NCI-H510A treated with DMSO at 0.1 percent for 48 hours (cell line): ENCODE results near the gene VPS54.
A peak's percentile ranks its signal among the peaks of the same experiment; 100 is the strongest.

Experiments
- DNase-seq: peaks from one replicate; lab custom pipeline; 2025; lab: John Stamatoyannopoulos, UW

Gene VPS54, protein sequence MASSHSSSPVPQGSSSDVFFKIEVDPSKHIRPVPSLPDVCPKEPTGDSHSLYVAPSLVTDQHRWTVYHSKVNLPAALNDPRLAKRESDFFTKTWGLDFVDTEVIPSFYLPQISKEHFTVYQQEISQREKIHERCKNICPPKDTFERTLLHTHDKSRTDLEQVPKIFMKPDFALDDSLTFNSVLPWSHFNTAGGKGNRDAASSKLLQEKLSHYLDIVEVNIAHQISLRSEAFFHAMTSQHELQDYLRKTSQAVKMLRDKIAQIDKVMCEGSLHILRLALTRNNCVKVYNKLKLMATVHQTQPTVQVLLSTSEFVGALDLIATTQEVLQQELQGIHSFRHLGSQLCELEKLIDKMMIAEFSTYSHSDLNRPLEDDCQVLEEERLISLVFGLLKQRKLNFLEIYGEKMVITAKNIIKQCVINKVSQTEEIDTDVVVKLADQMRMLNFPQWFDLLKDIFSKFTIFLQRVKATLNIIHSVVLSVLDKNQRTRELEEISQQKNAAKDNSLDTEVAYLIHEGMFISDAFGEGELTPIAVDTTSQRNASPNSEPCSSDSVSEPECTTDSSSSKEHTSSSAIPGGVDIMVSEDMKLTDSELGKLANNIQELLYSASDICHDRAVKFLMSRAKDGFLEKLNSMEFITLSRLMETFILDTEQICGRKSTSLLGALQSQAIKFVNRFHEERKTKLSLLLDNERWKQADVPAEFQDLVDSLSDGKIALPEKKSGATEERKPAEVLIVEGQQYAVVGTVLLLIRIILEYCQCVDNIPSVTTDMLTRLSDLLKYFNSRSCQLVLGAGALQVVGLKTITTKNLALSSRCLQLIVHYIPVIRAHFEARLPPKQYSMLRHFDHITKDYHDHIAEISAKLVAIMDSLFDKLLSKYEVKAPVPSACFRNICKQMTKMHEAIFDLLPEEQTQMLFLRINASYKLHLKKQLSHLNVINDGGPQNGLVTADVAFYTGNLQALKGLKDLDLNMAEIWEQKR

DNA sequence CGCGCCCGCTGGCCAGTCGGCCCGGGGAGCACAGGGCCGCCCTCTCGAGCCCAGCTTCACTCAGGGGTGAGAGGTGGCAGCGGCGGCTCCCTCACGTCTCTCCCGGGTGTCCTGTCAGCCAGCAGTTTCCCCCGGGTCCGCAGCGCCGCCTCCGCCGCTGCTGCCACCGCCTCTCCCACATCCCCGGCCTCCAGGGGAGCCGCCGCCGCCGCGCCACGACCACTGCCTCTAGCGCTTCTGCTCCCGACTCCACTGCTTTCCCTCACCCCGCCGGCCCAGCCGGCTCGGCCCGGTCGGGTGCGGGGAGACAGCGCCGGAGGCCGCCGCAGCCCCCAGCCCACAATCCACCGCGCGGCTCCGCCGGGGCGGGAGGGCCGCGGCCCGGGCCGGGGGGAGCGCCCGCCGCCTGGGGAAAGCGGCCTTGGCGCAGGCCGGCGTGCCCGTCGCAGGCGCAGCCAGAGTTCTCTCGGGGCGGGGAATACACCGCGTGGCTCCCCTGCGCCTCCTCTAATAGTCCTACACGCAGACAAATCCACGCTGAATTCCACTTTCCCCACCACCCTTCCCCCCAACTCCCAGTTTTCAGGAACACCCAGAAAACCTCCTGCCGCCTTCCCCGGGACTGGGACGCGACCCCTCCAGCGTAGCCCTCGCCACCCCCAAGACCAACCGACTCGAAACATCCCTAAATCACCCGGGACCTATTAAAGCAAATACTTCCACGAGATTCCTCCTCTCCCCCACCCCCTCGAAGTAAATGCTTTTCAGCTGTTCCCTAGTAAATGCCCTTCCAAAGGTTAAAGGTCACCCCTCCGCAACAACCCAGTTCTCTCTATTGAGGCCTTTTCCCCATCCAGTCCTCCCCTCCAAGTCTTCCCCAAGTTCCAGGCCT is at the start of gene VPS54:
VPS54 (minus strand) TSS at position 346 of the 892 bp plus-strand sequence. CDS start 35,429 bp downstream, outside the sequence.
- DNase-seq: peak; percentile 55

DNA sequence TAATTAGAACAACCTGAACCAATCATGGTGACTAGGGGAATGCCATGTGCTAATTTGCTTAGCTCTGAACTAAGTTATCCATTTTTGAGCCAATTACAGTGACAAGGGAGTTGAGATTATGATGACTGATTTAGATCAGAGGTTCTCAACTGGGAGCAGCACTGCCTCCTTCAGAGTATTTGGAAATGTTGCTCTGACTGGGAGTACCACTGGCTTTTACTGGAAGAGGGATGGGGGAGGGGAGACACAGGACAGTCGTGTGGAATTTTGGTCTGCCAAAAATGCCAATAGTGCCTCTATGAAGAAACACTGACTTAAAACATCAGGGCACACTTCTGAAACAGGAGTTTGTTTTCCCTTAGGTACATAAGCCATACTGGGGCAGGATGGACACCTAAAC is 48.1 kb upstream of the VPS54 start:
- no peak for DNase-seq

DNA sequence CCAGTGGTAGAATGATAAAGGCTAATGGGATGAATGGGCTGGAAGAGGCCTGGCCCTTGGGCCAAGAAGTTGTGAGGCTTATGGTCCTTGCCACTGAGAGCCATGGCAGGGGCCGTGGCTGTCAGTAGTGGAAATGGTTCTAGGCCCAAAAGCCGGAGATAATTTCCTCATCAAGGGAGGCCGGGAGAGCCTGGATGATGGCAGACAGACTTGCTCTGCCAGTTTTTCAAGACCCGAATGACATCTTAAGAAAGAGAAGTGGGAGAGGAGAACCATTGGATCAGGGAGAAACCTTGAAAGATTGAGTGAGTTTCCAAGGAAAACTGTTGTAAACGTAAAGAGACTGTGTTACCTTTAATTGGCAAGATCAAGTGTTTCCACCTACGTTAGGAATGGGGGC is 46.3 kb upstream of the VPS54 start:
- no peak for DNase-seq

DNA sequence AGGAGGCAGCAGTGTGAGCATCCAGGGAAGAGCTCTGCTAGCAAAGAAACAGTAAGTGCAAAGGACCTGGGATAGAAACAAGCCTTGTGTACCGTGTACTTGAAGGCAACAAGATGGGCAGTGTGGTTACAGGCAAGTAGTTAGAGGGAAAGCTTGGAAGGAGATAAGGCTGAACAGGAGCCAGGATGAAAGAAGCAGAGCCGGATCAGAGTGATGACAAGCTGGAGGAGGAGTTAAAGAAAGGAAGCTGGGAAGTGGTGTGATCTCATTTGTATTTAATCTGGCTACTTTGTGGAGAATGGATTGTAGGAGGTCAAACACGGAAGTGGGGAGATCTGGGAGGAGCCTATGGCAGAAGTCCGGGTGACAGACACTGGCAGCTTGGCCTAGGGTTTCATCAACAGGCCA is 44.7 kb upstream of the VPS54 start:
- DNase-seq: peak; percentile 76

DNA sequence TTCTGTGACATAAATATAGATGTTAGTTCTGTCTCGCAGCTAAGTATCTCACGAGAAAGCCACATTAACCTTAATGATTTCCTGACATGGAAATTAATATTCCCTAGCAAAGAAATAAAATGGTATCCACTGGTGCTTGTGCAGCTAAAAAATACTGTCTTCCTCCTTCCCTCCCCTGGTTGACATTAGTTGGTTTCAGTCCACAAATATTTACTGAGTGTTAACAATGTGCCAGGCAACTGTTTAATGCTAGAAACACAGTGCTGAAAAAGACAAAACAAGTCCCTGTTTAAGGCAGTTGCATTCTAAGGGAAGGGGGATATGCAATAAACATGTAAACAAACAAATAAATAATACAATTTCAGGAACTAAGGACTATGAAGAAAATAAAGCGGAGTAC is 44.2 kb upstream of the VPS54 start:
- peak; percentile 62 for DNase-seq

DNA sequence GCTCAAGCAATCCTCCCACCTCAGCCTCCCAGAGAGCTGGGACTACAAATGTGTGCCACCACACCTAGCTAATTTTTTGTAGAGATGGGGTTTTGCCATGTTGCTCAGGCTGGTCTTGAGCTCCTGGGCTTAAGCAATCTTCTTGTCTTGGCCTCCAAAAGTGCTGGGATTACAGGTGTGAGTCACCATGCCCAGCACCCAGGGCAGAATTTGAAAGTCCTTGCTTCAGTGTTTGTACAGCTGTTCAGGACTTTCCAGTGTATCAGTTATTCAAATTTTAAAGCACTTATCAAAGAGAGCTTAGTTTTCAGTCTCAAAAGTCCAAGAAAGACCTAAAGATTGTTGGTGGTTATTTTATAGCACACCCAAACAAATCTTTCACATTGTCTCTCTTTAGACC is 43.6 kb upstream of the VPS54 start:
- peak; percentile 77 for DNase-seq

DNA sequence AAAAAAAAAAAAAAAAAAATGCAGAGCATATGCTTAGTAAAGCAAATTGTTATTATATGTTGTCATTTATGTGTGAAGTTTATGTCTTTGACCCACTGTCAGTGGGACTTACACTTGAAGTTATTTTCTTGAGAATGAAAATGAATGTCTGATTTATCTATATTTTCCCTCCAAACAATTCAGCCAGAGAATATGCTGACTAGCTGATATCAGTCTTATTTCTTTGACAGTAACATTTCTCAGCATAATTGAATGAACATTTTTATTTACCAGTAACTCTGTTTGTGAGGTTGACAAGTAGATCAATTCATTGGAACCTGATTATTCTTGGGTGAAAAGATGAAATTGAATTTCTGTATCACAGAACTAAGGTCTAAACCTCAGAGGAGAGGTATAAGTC is 40.0 kb upstream of the VPS54 start:
- DNase-seq: no peak

DNA sequence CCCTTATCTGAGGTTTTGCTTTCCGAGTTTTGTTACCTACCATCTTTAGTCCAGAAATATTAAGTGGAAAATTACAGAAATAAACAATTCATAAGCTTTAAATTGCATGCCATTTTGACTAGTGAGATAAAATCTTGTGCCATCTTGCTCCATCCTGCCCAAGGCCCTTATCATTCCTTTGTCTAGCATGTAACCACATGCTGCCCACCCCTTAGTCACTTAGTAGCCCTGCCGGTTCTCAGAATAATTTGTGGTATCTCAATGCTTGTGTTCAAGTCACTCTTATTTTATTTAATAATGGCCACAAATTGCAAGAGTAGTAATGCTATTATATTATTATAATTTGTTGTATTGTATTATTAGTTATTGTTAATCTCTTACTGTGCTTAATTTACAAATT is 36.8 kb upstream of the VPS54 start:
- DNase-seq: no peak

DNA sequence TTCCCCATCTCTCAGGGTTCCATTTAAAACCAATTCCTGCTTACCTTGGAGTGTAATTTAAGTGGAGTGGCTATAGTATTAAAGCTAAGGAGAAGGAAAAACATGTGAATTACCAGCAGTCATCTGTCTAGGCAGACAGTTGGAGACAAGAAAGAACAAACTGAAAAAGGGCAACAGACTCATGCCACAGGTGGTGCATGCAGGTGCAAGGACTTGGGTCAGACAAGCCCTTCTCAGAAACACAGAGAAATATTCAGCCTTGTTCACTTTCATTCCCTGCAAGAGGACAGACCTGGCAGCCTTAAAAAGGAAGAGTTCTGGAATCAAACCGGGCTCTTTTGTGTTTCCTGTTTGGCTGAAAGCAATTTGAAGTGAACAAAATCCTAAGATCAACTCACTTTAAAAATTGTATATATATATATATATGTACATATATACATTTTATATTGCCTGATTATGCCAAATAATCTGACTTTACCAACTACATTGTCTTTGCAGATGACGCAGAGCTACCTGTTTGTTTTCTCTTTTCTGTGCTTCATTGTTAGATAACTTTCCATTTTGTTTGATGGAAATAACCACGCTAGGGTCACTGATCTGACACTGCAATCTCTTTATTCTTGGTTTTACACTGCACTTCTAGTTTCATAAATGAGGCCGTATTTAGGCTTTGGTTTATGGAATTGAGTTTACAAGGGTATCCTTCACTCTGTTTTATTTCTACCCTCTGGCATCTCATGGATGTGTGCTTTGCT is 35.1 kb upstream of the VPS54 start:
- peak; percentile 27 for DNase-seq

DNA sequence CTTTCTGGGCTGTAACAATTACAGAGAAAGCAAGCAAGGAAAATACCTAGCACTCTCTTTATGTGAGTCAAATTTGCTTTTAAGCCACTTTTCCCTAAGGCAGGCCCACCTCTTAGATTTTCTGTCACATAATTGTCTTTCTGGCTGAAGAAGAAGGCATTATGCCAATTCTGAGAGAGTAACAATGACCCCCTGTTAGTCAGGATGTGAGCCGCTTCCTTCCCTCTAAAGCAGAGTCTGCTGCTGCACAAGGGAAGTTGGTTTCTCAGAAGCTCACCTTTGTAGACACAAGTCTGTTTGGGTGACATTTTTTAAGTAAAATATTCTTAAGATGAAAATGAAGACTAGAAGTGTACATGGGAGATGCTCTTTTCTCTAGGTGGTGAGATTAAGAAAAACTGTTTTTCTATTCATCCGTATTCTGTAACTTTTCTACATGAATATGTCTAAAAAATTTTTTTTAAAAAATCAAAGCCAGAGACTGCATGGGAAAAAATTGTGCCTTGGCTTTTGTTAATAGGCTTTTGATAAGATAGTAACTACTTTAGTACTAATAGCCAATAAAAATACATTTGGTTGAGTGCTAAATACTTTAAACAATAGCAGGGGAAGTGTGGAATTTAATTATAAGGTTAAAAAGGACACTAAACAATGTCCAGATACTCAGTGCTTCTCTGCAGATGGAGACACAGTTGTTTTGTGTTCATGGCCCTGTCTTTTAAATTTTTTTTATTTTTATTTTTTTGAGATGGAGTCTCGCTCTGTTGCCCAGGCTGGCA is 33.4 kb upstream of the VPS54 start:
- DNase-seq: no peak

DNA sequence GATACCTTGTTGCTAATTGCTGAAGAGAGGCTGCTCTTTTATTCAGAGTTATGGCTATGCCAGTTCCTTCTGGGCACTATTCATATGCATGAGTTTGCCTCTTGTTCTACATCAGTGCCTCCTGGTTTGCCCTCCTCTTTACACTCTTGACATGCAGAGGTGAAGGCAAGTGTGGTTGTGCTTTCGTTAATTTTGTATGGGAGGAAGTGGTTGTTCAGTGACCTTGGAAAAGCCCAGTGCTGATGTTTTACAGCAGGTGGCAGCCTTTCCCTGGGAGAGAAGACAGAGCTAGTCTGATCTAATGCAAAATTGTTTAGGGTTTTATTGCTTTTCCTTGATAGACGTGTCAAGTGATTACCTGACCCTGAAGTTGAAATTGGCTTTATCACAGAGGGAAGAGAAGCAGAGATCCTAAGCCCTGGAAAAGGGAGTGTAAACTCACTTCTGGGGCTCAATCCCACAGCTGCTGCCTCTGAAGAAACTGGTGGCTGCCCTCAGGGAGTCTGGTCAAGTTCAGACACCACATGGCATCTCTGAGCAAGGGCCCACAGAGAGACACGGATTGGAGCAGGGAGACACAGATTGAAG is 30.5 kb upstream of the VPS54 start:
- DNase-seq: peak; percentile 91

DNA sequence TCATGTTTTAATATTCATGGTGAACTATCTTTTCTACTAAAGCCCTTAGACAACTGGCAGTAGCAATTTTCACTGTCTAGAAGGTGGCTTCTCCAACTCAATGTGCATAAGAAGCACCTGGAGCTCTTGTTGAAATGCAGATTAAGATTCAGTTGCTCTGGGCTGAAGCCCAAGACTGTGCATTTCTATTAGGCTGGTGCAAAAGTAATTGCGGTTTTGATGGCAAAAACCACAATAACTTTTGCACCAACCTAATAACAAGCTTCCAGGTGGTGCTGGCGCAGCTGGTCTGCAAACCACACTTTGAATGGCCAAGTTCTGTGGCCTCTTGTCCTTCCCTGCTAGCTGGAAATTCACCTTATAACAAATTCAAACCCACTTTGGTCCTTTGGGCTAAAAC is 26.7 kb upstream of the VPS54 start:
- no peak for DNase-seq

DNA sequence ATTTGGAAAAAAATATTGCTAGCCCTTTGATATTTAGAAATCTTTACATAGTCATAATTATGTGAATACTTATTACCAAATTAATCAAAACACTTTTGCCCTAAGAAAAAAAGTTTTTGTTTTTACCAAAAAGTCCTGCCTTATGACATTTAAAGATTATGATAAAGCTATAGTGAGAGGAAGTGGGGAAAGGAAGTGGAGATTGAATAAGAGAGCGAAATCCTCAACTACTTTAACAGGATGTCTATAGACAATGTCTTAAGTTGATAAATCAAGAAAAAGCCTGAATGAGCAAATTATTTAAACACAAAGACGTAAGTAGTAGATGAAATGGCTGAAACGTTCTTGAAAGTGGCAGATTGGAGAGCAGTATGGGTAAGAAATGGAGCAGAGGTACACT is 20.9 kb upstream of the VPS54 start:
- no peak for DNase-seq

DNA sequence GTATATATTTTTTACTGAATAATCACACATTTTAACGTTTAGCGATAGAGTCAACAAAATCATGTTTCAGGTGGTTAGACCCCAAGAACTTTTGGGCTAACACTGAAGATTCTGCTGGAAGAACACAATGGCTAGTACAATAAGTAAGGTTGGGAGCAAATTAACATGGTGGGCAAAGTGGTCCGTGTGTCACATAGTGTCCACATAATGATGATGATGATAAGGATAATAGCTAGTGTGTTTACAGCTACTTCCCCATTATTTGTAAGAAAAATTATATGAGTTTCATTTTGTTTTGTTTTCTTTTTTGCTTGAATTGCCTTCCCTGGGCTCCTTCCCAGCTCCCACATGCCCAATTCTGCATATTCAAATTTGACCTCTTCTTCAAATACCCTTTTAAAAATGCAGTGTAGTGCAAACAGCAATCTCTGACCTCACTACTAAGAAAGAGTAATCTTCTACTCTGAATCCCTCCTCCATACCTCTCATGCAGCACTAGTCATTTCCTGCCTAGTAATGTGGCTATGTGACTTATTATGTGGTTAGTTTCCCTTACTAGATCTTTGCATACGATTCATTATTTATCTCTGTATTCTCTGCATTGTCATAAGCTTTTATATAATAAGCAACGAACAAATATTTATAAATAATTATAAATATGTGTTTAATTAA is 16.9 kb upstream of the VPS54 start:
- peak; percentile 59 for DNase-seq

DNA sequence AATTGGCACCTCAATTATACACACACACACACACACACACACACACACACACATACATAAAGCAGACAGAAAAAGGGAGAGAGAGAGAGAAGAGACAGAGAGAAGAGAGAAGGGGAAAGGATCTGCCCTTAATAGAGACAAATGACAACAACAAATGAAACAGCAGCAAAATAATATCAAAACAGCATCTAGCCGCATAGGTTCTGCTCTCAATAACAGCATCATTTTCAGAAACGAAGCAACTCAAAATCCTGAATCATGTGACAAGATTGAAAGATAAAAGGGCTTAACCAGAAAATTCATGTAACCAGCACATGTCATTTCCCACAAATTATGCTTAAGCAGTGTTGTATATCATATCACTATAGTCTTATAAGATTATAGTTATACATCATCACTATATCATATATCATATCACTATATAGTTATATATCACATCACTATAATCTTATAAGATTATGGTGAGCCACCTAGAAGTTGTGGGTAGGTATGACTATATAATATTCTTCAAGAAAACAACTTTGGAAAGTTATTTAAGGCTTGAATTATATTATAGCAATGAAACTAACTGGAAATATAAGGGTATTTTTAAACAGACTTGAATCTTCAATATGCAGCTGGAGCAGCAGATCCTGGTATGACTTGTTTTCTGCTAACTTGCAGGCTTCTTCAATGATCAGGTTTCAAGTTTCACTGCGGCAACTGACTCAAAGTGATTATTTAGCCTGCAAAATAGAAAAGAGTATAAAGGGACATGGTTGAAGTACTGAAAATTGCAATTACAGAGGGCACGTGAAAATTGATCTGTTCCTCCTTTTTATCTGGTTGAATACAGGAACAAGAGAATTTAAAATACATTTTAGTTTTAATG is 16.1 kb upstream of the VPS54 start:
- DNase-seq: peak; percentile 24

DNA sequence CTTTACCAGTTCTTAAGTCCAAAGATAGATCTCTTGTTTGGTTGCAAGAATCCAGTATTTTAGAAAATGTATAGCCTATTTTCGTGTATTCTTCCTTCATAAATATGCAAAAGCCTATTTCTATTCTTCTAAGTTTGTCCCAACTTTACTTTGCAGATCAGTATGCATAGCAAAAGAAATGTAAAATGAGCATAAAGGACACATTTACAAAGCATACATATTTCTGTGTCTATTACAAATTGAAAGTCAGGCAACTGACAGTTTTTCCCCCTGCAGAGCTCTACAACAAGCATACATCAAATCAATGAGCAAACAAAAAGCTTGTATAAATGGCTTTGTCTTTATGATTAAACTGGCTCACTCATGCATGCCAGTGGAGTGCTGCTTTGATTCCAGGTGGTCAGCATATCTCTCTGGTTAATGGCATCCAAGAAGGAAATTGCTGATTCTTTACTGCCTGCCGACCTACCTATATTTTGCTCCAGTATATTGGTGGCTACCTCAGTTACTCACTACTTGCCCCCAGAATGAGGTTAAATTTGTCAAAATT is 10.0 kb upstream of the VPS54 start:
- DNase-seq: peak; percentile 83

DNA sequence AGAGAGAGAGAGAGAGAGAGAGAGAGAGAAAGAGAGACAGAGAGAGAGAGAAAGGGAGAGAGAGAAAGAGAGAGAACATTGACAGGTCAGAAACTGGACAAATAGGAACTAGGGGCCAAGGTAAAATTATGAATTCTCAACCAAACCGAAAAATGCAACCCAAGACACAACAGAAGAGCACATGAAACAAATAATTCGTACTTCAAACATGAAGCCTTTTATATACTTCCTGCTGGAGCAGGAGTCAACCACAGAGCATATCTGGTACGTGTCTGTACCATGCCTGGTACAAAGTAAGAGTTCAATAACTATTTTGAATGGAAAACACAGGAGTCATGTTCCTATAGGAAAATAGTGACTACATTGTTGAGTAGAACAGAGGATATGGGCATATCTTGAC is 6.5 kb upstream of the VPS54 start:
- no peak for DNase-seq
